GM21786 (cell line): ENCODE data around the gene SCN5A.
"Not testable (repeated sequence)": the region's sequence is repeated elsewhere in the genome, so short reads cannot be mapped to it uniquely, and the experiment has no call there.

Experiments used
- ATAC-seq: cut with Tn5 transposase; IDR thresholded peaks from one replicate; pipeline ENCODE4 v1.9.1; 2021; ENCODE audit not compliant: unreplicated experiment

Gene SCN5A

DNA sequence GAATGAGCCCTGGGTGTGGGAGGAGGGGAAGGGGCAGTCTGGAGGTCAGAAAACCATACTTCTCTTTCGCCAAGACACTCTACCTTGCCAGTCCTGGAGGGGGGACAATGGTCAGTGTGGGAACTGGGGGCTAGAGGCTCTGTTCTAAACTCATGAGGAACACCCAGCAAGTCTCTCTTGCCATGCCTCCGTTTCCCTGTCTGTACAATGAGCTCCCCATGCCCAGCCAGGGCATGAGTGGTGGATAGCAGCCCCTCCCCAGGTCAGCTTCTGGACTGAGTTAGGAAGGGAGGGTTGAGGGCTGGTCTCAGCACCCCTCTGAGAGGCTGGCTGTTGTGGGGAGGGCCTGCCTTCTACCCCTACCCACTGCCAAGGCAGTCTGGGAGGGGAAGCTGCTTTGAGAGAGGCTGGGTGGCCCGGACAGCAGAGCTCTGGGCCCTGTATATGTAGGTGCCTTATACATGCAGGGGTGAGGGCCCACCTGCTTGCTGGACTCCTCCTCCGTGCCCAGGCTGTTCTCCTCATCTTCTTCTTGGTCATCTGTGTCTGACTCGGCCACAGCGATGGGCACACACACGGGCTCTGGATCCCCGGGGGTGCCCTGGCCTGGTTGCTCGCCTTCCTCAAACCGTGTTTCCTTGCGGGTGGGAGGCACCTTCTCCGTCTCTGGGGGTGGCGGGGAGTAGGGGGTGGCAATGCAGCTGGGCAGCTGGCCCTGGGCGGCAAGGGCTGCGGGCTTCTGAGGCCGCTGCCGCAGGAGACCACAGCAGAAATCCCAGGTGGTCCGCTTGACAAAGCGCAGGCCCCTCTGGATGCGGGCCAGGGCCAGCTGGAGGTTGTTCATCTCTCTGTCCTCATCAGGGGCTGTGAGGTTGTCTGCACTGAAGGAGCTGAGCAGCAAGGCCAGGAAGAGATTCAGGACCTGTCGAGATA lies 68.8 kb downstream of the SCN5A start:
- ATAC-seq: no peak

DNA sequence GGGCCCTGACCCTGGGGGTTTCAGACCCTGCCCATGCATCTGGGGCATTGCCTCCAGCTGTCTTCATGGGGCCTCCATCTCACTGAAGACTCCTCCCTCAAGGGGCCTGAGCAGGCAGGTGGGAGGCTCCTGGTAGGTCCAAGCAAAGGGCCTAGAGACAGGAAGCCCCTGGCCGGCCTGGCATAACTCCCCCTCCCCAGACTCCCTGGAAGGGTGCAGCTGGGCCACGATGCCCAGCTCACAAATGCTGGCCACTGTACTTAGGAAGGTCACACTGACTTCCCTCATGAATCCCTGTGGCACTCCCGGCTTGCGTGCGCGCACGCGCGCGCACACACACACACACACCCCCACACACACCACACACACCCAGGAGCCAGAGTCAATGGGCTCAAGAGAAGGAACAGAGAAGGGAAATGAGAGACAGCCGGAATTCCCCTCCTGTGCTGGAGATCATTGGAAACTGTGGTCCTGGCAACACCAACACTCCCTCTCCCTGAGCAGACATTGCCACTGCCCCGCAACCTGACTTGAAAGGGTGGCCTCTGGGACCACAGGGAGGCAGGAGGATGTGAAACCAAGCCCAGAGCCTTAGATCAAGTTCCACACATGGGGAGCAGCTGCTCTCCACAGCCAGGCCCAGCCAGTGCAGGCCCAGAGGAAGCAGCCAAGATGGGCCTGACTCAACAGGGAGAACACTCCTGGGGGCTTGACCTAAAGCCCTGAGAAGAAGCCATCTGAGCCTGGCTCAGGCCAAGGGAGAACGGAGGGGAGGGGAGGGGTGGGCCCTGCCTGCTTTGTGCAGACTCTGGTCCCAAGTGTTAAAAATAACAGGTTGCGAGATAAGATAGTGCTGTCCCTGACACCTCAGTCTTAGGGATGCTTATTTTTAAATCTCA lies 69.7 kb downstream of the SCN5A start:
- no peak for ATAC-seq

DNA sequence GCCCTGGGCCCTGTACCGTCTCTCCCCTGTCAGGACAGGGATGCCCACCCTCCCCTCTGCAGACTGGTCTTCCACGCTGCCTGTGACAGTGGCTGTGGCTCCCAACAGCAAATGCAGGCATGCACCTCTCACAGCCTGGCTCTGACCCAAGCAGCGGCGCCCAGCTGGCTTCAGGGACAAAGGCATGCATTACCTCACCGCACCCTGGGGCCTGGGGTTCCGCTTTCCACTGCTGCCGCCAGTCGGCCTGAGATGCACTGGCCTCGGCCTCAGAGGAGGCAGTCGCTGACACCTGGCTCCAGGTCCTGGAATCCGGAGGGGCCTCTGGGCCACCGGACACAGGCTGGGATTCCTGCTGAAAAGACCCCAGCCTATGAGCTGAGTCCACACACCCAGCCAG lies 70.3 kb downstream of the SCN5A start:
- no peak for ATAC-seq

DNA sequence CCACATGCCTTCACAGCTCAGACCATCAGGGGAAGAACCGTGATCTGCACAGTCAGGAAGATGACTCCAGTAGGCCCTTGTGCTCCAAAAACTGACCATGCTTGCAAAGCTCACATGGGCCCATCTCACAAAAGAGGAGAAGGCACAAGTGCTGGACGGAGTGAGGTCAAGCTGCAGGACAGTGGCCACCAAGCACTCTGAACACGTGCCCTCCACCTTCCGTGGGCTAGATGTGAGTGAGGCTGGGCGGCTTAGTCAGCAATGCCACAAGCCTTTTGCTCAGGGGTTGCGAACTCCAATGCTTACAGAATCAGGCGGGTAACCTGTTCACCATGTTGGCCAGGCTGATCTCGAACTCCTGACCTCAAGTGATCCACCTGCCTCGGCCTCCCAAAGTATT lies 70.9 kb downstream of the SCN5A start:
- no peak for ATAC-seq

DNA sequence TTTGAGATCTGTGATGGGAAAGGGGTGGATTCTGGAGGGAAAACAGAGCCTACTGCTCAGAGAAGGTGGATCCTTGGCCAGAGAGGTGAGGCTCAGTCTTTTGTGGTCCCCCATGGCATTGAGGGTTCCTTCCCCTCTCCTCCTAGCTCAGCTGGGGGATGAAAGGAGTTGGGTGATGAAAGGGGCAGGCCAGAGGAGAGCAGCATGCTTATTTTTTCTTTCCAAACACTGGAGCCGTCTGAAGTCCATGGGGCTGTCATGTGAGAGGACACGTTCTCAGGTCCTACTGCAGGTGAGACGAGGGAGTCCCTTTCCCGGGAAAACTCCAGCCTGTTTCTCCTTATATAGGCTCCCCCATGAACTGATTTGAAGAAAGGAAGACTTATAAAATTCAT lies 71.4 kb downstream of the SCN5A start:
- no peak for ATAC-seq

DNA sequence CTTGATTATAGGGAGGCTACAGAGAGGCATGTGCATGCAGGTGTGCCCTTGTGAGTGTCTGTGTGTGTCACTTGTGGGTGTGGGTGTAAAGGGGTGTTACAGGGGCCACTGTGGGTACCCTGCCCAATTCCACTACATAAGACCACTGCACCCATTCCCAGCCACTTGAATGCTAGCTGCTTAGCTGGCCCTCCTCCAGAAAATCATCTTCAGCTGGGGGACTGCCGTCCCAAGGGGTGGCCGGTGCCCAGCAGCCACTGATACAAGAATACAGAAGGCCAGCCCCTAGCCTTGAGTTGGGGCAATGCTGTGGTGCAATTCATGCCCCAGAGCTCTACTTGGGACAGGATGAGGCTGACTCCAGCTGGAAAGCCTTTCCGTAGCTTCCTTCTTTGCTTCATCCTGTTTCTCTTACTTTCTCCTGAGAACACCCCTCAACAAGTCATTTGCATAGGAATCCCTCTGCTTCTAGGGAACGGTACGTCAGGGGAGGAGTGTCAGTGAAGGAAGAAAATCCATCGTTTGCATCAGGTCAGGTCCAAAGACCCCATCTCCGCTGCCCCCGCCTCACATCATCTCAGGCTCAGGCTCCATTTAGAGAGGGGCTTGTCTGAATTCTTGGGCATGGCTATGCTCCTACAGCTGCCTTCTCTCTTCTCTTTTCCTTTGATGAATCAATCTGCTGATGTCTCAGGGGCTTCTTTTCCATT lies 72.0 kb downstream of the SCN5A start:
- ATAC-seq: no peak

DNA sequence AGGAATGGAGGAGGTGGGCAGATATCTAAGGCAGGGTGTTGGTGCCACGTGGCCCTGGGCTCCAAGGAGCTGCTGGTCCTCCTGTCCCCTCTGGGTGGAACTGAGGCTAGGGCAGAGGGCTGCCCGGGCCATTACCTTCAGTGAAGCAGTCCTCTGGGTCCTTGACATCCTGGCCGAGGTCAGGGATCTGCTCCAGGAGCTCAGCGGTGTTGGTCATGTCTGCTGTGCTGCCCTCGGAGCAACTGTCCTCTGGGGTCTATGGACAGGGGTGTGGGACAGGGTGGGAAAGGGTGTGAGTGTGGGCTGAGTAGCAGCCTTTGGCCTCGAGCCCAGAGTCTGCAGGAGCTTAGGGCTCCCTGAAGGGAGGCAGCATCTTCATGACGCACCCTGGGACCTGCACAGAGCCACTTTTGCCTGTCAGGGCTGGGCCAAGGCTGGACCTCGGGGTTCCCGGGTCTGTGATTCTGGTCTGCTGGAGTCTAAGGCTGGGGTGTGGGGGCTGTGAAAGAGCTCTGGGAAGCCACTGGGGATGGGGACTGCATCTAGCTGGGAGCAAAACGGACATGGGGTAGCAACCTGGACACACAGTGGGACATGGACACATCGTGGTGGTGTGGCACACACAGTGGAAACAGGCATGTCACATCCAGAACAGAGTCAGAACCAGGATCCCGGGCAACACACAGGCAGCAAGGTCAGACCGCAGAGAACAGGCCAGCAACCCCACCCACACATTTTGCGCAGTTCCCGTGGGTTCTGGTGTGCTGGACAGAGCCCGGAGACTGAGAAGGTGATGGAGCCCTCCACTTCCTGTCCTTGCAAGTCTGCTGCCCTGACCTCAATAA lies 72.7 kb downstream of the SCN5A start:
- ATAC-seq: no peak

DNA sequence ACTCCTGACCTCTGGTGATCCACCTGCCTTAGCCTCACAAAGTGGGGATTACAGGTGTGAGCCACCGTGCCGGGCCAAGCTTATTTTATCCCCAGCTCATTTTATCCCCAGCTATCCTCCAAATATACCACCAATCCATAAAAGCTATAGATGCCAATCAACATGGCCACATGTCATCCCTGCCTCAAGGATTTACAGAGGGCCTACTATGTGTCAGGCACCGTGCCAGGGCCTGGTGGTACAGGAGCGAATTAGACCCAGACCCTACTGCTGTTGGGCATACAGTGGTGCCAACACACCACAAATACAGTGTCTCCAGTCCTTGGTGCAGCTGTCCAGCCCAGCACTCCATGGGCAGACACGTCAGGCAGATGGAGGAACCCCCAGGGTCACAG lies 73.4 kb downstream of the SCN5A start:
- ATAC-seq: no peak

DNA sequence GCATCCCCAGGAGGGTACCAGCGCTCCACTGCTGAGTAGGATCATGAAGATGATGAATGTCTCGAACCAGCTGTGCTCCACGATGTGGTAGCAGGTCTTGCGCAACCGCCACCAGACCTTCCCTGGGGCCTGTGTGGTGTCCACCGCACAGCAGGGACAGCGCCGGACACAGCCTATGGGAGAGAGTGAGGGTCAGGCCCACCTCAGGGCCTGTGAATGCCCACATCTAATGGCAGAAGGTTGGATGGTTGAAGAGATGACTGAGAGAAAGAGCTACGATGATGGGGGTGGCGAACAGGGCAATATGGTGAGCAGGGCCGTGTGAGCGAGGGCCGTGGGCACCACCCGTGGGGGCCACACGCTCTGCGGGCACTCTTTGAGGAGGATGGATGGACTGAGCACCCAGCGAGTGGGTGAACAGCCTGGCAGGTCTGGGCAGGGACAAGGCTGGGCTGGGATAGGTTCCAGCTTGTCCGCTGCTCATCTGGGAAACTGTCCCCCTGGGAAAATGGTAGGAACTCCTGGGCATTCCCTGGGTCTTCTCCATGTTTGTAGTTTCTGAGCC lies 74.1 kb downstream of the SCN5A start:
- no peak for ATAC-seq

DNA sequence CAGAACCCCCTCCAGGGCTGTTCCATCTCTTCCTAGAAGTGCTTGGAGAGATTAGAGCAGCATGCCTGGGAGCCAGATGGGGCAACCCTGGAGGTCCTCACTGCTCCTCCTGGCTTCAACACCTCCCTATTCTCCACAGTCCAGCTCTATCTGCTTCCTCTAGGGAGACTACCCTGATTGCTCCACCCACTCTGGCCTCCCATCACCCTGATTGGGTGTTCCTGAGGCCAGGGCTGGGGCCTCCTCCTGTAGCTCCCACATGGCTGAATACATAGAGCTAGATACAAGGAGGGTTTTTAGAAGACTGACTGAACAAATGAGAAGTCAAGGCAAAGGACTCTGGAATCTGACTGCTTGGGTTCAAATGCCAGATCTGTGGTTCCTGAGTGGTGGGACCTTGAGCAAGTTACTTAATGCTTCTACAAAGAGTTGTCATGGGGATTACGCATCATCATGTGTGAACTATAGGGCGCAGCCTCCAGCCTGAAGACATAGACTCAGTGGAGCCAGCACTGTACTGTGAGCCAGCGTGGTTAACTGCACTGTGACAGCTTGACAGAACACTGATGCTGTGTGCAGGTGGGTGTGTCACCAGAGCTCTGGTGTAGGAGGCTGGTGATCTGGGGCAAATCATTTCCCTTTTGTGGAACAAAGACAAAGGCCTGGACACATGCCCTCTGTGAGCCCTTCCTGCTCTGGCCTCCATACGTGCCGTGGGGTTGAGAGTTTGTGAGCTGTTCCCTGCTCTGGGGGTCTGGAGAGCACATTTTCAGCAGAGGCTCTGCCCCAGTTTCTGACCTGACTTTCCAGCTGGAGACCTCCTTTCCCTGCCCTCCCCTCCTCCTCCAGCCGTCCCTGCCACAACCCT lies 74.8 kb downstream of the SCN5A start:
- no peak for ATAC-seq

DNA sequence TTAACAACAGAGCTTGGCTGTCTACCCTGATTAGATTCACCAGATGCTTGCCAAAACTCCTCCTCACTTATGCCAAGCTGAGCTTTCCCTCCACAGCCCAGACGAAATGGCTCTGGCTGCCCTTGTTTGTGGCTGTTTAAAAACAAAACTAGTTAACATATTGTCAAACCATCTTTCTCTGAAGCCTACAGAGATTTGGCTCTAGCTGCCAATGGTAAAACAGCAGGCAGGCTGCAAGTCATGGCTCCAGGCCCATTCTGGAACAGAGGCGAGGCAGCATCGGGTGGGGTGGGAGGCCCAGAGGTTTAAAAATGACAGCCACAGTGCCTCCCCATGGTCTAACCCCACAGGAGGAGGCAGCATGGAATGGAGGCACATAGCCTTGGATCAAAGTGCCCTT lies 75.9 kb downstream of the SCN5A start:
- no peak for ATAC-seq

DNA sequence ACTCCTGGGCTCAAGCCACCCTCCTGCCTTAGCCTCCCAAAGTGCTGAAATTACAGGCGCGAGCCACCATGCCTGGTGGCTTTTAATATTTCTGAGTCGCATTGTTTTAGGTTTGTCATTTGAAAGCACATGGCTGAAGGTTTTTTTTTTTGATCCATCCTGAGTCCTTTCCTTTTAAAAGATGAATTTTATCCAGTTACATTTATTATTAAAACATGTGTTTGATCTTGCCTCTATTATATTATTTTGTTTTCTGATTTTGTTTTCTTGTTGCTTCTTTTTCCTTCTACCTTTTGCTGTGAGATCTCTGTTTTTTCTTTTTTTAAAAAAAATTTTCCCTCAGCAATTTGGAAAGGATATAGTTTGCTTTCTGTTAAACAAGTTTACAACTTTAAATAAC lies 76.4 kb downstream of the SCN5A start:
- ATAC-seq: no peak

DNA sequence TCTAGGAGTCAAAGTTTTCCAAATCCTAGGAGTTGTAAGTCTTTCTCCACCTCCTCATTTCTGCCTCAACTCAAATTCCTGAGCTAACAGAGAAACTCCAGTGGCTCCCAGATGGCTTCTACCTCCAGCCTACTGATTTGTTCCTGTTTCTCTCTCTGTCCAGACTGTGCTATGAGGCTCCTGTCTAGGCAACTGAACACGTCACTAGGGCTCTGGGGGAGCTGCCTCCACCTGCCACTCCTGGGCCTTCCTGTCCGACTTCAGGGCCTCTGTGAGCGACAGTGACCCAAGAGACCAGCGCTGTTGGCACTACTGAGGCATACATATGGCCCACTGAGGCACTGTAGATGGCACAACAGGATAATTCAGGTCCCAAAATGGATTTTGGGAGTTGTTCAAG lies 82.0 kb downstream of the SCN5A start:
- ATAC-seq: no peak

DNA sequence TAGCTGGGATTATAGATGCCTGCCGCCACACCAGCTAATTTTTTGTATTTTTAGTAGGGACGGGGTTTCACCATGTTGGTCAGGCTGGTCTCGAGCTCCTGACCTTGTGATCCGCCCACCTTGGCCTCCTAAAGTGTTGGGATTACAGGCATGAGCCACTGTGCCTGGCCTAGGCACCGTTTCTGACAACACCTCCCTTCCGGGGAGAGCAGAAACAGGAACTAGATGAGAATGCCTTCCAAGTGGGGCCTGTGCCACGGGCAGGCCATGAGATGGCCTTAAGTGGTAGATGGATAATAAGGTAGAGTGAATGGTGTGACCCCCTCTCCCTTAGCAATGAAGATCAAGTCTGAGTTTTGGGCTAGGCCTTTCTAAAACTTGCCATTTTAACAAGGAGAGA lies 82.7 kb downstream of the SCN5A start:
- not testable (repeated sequence) for ATAC-seq

DNA sequence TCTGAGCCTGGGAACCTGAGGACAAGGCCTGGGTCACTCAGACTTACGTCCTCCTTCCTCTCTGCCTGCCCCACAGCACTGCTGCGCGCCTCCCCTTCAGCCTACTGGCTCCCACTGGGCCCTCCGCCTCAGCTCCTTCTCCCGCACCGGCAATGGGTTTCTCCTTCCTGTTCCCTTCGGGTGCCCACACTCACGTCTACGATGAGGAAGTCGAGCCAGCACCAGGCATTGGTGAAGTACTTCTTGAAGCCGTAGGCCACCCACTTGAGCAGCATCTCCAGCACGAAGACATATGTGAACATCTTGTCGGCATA lies 83.3 kb downstream of the SCN5A start:
- no peak for ATAC-seq

DNA sequence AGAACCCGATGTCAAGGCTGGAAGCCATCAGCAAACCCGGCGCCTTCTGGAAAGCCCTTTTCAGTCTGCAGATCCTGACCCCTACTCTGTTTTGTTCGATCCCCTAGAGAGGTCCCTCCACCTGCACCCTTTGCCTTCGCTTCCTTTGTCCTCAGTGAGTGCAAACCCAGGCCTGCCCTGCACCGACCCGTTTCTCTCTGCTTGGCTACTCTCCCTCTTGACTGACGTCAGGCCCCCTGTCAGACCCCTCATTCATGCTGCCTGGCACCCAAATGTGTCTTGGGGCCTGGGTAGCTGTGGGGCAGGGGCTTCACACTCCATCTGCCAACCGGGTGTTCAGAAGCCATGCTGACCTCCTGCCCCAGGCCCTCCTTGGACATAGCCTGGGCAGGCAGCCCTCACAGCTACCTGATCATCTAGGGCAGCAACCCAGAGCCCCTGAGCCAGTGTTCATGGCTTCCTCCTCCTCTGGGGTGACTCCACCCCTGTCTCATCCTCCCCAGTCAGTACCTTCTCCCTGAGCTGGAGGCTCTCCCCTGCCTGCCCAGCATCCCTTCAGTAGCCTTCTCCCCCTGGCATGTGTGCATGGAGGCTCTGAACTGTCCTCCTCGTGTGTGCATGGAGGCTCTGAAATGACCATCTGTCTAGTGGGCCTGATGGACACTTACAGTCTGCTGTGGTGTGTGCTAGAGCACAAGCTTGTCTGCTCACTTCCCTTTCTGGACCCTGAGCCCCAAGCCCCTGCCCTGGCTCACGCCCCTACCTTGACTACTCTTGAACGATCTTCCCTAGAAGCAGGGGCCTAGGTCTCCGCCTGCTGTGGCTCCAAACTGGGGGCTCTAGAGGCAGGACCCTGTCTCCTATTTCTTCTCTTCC lies 83.9 kb downstream of the SCN5A start:
- ATAC-seq: no peak

DNA sequence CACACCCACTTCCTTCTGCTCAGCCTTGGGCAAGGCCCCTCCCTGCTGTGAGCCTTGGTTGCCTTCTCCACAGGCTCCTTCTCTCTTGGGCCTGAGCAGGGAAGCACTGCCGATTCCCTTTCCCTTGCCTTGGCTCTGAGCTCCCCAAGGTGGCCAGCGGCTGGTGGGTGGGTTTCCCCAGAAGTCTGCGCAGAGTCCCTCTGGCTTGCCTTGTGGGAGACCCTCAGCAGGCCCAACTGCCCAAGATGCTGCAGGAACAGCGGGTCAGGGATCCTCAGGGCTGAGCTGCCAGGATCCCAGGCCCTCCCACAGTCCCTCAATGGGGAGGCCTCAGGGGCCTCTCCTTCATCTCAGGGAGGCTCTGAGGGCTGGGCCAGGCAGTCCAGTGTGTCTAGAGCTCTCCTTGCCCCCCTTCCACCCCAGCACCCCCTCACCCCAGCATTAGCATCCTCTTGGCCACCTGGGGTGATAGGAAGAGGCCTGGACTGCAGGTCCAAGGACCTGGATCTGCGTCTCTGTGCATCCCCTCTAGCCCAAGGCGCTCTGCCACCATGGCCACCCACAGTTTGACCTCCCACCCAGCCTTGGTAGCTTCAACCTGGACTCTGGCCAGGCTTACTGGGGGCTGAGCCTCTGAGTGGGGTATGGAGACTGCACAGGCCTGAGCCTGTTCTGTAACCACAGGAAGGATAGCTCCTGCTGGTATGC lies 84.7 kb downstream of the SCN5A start:
- ATAC-seq: no peak

DNA sequence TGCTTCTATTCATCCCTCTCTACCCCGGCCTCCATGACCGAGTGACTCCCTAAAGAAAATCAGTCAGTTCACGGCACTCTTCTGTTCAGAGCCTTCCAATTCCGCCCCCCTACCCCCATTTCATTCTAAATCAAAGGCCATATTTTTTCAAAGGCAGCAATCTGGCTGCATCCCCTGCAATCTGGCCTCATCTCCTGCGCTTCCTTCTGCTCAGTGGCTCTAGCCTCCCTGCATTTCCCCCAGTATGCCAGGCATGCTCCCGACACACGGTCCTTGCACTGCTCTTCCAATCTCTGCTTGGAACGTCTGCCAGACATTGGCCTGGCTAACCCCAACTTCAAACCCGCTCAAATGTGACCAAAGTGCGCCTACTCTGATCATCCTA lies 85.6 kb downstream of the SCN5A start:
- no peak for ATAC-seq
